Hepatocyte (in vitro differentiated cells): Measurements from ENCODE around the gene GBP2.

Source experiments
- CTCF ChIP-seq: fragments of 200-600 bp; sonication (generic); IDR thresholded peaks from 2 replicates; pipeline ENCODE4 v1.5.1; 2016; ENCODE audit warnings: antibody characterized with exemption, mild to moderate bottlenecking; ENCODE audit not compliant: poor library complexity
- EZH2 ChIP-seq: fragments of 200-600 bp; sonication (generic); IDR thresholded peaks from 2 replicates; pipeline ENCODE4 v1.6.1; 2016; ENCODE audit warnings: antibody characterized with exemption, mild to moderate bottlenecking, borderline replicate concordance
- EZH2phosphoT487 ChIP-seq: fragments of 200-600 bp; sonication (generic); IDR thresholded peaks from one replicate; pipeline ENCODE4 v1.6.1; 2018; ENCODE audit warnings: antibody characterized with exemption, mild to moderate bottlenecking, low read depth, moderate library complexity; ENCODE audit not compliant: unreplicated experiment, severe bottlenecking

- TF ChIP-seq CTCF (no peak), EZH2phosphoT487 (no peak), EZH2 (no peak)
Observed at GRCh38 chr1:89174491-89174890, 48.6 kb upstream of the GBP2 start.
